Duodenal mucosa (tissue), 2 donors: ENCODE measurements around the gene HOXB3.

Experiments used
- H3K27ac ChIP-seq: one replicate; pipeline ENCODE4 v1.7.0; 2013; ENCODE audit warnings: low read depth, low read length
- H3K27me3 ChIP-seq, 2 donors: one replicate each; pipeline ENCODE4 v1.7.0; 2013; ENCODE audit warnings: low read length in 2 of 2, control low read depth in 1 of 2; ENCODE audit not compliant: insufficient read depth in 2 of 2, control insufficient read depth in 1 of 2
- H3K36me3 ChIP-seq, 2 donors: one replicate each; pipeline ENCODE4 v1.7.0; 2013; ENCODE audit warnings: low read length in 2 of 2, control low read depth in 1 of 2; ENCODE audit not compliant: insufficient read depth in 2 of 2, control insufficient read depth in 1 of 2
- H3K4me1 ChIP-seq, 2 donors: one replicate each; pipeline ENCODE4 v1.7.0; 2013; ENCODE audit warnings: low read length in 2 of 2, control low read depth in 1 of 2; ENCODE audit not compliant: insufficient read depth in 2 of 2, control insufficient read depth in 1 of 2
- H3K4me3 ChIP-seq, 2 donors: one replicate each; pipeline ENCODE4 v1.7.0; 2013; ENCODE audit warnings: low read length in 2 of 2, low read depth in 1 of 2
- H3K9ac ChIP-seq, 2 donors: one replicate each; pipeline ENCODE4 v1.7.0; 2013; ENCODE audit warnings: low read length in 2 of 2, low read depth in 1 of 2
- H3K9me3 ChIP-seq, 2 donors: one replicate each; pipeline ENCODE4 v1.7.0; 2013; ENCODE audit warnings: low read length in 2 of 2, control low read depth in 1 of 2; ENCODE audit not compliant: control insufficient read depth in 1 of 2

HOXB3 gene

DNA sequence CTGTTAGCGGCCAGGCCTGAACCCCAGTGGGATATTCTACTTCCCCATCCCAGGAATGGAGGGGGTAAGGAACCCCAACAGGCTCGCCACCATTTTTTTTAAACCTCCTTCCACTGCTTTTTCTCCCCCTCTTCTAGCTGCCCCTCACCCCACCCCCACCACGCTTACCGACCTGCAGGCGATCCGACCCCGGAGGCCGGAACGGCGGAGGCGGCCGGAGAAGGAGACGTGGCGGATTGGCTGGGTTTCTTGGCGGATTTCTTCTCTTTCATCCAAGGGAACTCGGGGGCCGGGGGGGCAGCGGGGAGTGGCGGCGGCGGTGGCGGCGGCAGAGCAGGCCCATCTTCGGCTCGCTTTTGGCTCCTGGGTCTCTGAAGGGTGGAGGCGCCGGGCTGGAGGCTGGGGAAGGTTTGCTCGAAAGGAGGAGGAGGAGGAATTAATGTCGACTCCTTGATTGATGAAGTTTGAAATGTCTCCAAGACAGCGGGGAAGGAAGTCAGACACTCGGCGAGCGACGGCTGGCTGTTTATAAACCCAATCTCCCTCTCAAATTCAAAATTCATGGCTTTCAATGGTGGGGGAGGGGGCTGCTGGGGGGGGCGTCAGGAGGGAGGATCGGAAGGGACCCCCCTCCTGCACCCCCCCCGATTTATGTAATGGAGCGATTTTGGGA is 45.6 kb downstream of the HOXB3 start:
- H3K4me3 ChIP-seq = peak overlapping the region; percentile 69 to 72
- peak overlapping the region; percentile 30 to 68 for H3K9ac ChIP-seq
- no peaks in the 10 kb centered on the region for H3K36me3 ChIP-seq
- H3K4me1 ChIP-seq = peaks cover 0 to 6% of the 10 kb centered on the region in 2 donors
- peaks cover 45 to 77% of the 10 kb centered on the region in 2 donors for H3K27me3 ChIP-seq
- H3K9me3 ChIP-seq = no peaks in the 10 kb centered on the region
- peak overlapping the region; percentile 79 for H3K27ac ChIP-seq

DNA sequence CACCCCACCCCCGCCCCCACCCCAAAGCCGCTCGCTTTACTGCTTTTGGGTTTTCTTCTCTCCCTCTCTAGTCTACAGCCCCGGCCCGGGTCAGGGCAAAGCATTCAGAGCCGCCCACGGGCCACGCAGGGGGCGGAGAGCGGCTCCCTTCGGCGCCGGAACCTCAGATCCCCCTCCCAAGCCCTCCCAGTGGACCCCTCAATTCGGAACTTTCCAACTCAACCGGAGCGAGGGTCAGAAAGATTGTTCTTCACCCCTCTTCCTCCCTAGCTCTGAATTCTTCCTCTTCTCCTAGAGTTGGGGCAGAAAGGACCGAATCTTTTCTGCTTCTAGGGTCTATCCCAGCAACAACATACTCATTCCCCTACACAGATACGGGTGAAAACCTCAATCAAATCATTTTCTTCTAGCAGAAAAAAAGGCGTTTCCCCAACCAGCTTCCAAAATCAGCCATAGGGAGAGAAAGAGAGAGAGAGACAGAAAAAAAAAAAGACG is 46.1 kb downstream of the HOXB3 start:
- H3K4me1 ChIP-seq = peaks cover 0 to 6% of the 10 kb centered on the region in 2 donors
- H3K9ac ChIP-seq = peak overlapping the region; percentile 30 to 68
- peak overlapping the region; percentile 79 for H3K27ac ChIP-seq
- no peaks in the 10 kb centered on the region for H3K9me3 ChIP-seq
- peaks cover 45 to 72% of the 10 kb centered on the region in 2 donors for H3K27me3 ChIP-seq
- H3K4me3 ChIP-seq = peak overlapping the region; percentile 69 to 72
- no peaks in the 10 kb centered on the region for H3K36me3 ChIP-seq

DNA sequence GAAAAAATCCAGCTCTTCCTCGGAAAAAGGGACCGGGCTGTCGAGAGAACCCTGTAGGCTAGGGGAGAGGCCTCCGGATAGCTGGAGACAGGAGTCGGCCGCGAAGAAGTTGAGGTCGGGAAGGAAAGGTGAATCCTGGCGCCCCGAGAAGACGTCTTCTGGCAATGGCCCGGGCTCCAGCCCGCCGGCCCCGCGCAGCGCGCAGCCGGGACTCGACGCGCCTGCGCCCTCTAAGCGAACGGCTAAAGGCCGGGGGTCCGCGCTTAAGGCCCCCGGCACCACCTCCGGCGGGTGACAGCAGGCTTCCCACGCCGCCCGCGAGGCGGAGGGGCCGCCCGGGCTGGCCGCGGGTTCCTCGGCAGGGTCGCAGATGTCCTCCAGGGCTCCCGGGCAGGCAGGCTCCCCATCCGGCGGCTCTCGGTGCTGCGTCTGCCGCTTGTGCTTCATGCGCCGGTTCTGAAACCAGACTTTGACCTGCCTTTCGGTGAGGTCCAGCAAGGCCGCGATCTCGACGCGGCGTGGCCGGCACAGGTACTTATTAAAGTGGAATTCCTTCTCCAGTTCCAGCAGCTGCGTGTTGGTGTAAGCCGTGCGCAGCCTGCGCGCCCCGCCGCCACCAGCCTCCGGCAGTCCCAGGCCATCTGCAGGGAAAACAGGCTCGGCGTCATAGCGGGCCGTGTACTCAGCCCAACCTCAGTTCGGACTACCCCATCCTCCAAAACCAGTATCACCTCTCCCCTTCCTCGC is 46.8 kb downstream of the HOXB3 start:
- Histone ChIP-seq H3K36me3 (no peaks in the 10 kb centered on the region), H3K27ac (peak overlapping the region; percentile 79), H3K27me3 (peaks cover 40 to 66% of the 10 kb centered on the region in 2 donors), H3K4me3 (peak overlapping the region; percentile 69 to 72), H3K4me1 (peaks cover 0 to 6% of the 10 kb centered on the region in 2 donors), H3K9ac (peak overlapping the region; percentile 59 to 68), H3K9me3 (no peaks in the 10 kb centered on the region)

DNA sequence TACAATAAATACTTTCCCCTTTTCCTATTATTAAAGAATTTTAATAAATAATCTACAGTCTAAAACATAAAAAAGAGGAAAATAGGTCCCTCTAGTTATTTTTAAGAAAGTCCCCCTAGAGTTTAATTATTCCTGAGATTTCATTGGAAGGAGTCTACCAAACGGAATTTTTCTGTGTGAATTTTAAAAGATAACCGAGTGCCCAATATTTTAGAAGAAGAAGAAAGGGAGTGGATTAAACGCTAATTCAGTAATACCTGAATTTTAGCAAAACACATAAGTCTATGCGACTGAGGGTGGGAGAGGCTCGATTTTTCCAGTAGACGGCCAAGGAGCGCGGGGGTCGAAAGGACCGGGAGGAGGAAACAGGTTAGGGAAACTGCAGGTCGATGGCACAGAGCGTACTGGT is 47.3 kb downstream of the HOXB3 start:
- H3K9ac ChIP-seq = peak overlapping the region; percentile 59 to 68
- H3K27ac ChIP-seq = peak overlapping the region; percentile 79
- H3K27me3 ChIP-seq = peaks cover 36 to 60% of the 10 kb centered on the region in 2 donors

DNA sequence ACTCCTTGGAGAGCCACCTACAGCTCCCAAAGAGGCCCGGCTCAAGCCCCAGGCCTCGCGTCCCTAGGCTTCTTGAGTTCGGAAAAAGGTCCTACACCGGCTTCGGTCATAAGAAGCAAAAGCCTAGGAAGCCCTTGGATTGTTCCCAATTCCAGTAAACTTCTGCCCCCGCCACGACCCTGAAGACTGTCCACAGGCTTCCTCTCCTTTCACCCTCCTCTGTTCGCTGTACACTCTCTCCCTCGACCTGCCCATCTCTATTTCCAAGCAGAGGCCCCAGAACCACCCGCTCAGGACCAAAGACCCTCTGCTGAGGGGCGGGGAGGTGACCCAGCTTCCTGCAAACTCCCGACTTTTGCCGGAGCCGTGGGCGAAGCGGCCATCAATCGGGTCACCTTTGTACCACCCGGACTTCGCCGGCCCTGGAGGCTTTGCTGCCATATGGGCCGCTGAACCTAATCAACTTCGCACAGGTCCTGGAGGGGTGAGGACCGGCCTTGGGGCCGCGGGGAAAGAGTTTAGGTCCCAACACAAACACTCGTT is 47.9 kb downstream of the HOXB3 start:
- Histone ChIP-seq H3K27ac (peak overlapping the region; percentile 87), H3K9me3 (no peaks in the 10 kb centered on the region), H3K4me1 (no peaks in the 10 kb centered on the region), H3K4me3 (peak overlapping the region; percentile 60 to 72), H3K9ac (peak overlapping the region; percentile 59 to 66), H3K36me3 (no peaks in the 10 kb centered on the region), H3K27me3 (peaks cover 35 to 59% of the 10 kb centered on the region in 2 donors)

More for the DNA sequence above, 47.3 kb downstream of the HOXB3 start:
- peaks cover 0 to 1% of the 10 kb centered on the region in 2 donors for H3K4me1 ChIP-seq
- no peaks in the 10 kb centered on the region for H3K36me3 ChIP-seq
- H3K4me3 ChIP-seq = peak overlapping the region; percentile 69 to 72
- H3K9me3 ChIP-seq = no peaks in the 10 kb centered on the region

DNA sequence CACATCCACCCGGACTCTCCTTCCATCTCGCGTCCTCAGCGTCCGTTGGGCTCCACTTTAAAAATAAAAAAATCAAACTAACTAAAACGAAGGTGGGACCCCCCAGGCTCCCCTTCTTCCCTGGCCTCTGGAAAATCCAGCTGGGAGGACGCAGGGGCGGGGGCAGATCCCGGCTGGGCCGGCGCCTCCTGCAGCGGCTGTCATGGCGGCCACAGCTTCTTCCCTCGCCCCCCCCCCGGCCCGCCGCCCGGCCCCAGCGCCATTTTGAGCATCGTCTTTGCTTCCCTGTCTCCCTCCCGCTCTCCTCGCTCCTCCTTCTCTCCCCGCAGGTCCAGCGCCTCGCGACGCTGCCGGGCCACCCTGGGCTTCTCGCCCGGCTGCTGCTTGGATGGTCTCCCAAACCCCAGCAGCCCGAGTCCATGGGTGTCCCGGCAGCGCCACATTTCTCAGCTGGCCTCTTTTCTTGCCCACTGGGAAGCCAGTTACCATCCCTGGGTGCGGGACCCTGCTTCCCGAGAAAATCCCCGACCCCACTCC is 48.4 kb downstream of the HOXB3 start:
- peaks cover 33 to 55% of the 10 kb centered on the region in 2 donors for H3K27me3 ChIP-seq
- no peaks in the 10 kb centered on the region for H3K36me3 ChIP-seq
- no peaks in the 10 kb centered on the region for H3K9me3 ChIP-seq
- peak overlapping the region; percentile 60 to 72 for H3K4me3 ChIP-seq
- H3K27ac ChIP-seq = peak overlapping the region; percentile 87
- peak overlapping the region; percentile 63 to 66 for H3K9ac ChIP-seq
- no peaks in the 10 kb centered on the region for H3K4me1 ChIP-seq

DNA sequence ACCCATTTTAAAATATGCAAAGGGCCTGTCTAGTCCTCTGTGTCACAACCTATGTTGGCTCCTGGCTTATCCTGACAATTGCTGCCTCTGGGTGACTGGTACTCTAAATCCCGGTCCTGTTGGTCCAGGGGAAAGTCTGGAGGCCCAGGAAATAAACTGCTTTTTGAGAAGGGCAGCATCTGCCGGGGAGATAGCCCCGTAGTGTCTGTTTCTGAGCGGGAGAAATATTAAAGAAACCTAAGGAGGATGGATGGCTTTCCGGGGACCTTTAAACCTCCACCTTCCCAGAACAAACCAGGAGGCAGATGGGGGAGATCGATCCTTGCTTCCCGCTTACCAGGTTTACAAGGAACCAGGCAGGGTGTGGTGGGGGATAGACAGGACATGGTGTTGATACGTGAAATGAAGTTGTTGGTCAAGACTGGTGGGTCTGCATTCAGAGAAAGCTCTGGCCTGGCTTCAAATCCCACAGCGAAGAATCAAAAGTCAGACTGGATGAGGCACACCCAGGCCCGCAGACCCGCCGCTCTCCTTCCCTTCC is 48.9 kb downstream of the HOXB3 start:
- Histone ChIP-seq H3K36me3 (no peaks in the 10 kb centered on the region), H3K27ac (peak overlapping the region; percentile 87), H3K4me3 (peak overlapping the region; percentile 60 to 72), H3K4me1 (no peaks in the 10 kb centered on the region), H3K9me3 (no peaks in the 10 kb centered on the region), H3K9ac (peak overlapping the region; percentile 52 to 63), H3K27me3 (peaks cover 31 to 49% of the 10 kb centered on the region in 2 donors)

DNA sequence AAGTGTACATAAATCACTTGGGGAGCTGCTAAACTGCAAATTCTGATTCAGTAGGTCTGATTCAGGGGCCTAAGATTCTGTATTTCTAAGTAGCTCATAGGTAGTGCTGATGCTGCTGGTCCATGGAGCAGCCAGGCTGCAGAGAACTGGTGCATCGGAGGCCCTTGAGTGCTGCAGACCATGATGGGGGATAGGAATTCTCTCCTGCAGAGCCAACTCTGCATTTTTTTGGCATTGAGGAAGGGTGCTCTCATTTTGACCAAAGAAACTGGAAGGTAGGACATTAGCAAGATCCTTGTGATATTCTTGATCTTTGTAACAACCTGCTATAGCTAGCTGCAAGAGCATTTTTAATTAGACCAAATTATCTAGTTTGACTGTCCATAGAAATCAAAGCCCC is 49.8 kb downstream of the HOXB3 start:
- H3K36me3 ChIP-seq = no peaks in the 10 kb centered on the region
- no peaks in the 10 kb centered on the region for H3K4me1 ChIP-seq
- no peak overlapping the region for H3K27ac ChIP-seq
- H3K9me3 ChIP-seq = no peaks in the 10 kb centered on the region
- H3K27me3 ChIP-seq = peaks cover 25 to 41% of the 10 kb centered on the region in 2 donors
- no peak overlapping the region for H3K9ac ChIP-seq
- H3K4me3 ChIP-seq = no peak overlapping the region

DNA sequence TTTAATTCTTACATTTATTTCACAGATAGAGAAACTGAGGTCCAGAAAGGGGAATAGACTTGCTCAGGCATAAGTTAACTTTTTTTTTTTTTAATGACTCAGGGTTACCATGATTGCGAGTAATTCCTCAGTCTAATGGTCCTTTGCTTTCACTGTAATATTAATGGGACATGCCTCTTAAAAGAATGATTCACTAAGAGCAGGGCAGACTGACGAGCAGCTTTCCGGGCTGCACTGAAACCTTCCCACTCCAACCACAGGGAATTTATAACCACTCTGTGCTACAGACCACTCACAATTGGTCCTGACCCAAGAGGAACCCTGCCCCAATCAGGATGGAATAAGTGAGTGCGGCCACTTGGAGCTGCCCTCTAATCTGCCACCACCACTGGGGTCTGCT is 50.9 kb downstream of the HOXB3 start:
- no peaks in the 10 kb centered on the region for H3K4me1 ChIP-seq
- no peaks in the 10 kb centered on the region for H3K36me3 ChIP-seq
- H3K27ac ChIP-seq = no peak overlapping the region
- no peak overlapping the region for H3K9ac ChIP-seq
- no peaks in the 10 kb centered on the region for H3K9me3 ChIP-seq
- H3K4me3 ChIP-seq = no peak overlapping the region
- peaks cover 22 to 33% of the 10 kb centered on the region in 2 donors for H3K27me3 ChIP-seq
